DMS79 treated with DMSO at 0.1 percent for 48 hours (cell line): Measurements from ENCODE around the gene PPP2R5C.

ENCODE experiments used
- DNase-seq: peaks from one replicate; lab custom pipeline; 2025; lab: John Stamatoyannopoulos, UW

Gene PPP2R5C

DNA sequence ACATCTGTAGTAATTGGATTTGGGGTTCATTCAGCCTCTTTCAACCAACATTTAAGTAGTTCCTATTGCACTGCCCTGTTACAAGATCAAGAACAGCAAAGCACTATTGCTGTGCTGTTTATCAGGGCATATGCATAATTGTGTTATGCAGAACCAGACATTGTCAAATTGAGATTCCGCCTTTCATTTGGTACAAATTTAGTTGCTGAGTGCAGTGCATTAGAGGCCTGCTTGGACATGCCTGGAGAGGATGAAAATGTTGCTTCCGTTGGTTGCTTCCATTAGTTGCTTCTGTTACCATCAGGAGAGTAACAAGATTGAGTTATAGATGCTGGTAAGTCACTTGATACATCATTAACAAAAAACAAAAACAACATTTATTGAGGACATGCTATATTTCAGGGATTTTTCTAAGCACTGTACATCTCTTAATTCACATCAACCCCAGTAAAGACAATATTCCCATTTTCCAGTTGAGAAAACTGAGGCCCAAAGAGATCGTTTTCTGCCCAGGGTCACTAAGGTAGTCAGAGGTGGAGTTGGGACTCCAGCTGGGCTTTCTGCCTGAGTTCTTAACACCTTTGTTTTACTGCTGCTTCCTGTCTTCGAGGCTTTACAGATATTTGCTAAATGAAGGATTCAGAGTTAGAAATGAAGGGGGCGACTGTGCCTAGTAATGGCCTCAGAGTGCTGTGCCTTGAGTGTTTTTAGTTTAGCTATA, 79.3 kb downstream of the PPP2R5C start:
- DNase-seq: no peak

DNA sequence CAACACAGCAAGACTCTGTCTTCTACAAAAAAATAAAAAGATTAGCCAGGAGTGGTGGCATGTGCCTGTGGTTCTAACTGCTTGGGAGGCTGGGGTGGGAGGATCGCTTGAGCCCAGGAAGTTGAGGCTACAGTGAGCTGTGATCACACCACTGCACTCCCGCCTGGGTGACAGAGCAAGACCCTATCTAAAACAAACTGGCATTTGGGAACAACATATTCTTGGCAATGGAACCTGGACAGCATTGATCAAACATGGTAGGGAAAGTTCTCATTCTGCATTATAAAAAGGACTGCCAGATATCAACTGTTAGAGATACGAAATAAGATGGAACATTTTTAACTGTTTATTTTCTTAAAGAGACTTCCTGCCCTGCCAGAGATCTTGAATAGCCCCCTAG, 81.5 kb downstream of the PPP2R5C start:
- no peak for DNase-seq

DNA sequence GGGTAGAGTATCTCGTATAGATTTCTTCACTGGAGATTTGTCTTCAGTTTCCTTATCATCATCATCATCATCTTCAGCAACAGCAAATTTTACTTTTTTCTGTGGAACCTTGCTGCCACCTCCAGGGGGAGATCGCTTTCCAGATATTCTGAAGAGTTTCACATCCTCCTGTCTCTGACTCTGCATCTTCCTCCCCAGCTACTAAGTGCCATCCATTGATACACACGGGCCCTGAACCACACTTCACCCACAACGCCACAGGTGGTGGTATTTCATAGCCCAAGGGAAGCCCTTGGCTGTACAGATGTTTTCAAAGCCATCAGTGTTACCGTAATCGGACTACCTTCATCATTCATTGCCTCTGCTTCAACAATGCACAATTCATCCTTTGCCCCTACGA, 82.2 kb downstream of the PPP2R5C start:
- no peak for DNase-seq

DNA sequence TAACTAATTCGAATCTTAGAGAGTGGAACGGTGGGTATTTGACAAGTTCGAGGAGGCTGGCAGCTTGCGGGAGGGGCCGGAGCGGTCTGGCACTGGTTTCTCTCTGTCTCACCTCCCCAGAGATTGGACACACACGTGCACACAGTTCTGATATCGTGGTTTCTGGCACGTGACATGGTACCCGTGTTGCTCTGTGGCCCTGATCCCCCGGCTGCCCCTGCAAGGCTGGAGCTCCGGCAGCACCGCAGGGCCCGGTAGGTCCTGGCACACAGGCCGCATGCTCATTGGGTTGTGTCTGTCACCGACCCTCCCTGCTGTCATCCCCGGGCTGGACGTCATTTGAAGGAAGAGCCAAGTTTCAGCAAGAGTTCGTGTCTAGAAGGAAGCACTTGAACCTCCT, 82.7 kb downstream of the PPP2R5C start:
- DNase-seq: no peak

DNA sequence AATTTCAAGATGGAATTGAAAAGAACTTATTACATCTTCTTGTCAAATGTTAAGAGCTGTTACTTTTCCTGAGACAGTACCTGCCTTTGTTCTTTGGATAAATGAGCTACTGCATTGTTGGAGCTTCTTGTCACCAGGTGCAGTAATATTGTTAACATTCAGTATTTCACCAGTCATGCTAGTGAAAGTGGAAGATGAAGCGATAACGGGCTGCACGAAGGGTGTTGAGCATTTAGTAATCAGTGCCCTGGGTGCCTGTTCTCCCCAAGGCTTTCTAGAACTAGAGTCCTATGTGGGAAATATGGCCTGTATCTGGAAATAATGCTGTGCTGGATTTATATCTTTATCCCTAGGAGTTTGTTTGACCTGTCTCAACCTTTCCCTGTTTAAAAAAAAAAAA, 83.2 kb downstream of the PPP2R5C start:
- no peak for DNase-seq

DNA sequence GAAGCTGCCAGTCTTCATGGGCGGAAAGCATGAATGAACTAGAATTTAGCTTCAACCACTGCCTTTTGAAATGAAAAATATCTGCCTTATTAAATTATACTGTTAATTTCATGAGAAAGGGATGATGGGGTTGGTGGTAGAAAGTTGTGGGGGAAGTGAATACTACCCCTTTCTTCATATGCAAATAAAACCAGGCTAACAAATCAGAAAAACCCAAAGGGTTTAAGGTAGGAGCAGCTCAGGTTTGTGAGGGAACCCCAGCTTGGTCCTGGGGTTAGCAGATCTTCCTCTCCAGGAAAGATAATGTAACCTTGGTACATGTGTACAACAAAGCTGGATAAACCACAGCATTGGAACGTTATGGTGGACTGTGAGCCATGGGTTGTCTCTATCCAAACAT, 84.0 kb downstream of the PPP2R5C start:
- no peak for DNase-seq

DNA sequence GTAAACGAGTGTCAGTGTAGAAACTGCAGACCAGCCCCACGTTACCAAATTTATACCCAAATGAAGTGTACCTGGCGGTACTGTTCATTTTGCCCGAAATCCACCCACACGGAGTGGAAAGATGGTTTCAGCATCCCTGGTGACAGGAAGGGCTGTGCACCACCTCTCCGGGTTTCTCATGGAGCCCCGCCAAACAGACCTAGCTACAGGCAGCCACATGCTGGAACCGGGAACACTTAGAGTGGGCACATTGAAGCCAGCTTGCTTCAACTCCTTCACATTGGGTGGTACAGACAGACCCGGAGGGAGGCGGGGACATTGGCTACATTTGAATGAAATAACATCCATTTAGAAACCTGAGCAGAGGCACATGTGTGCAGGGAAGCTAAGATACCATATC, 84.4 kb downstream of the PPP2R5C start:
- no peak for DNase-seq

DNA sequence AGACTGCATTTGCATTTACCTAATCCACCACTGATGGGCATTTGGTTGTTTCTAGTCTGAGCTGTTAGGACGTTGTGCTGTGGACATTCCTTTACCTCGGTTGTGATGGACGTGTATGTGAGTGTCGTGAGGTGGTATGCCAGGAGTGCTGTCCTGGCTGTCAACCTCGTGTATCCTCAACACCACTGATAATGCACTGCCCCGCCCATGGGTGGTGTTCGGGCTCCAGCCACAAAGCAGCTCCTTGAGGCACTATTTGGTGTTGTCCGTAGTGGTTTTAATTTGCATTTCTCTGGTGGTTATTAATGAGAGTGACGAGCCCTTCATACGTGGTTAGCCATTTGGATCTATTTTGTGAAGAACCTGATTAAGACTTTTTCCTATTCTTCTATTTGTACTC, 87.6 kb downstream of the PPP2R5C start:
- DNase-seq: no peak

DNA sequence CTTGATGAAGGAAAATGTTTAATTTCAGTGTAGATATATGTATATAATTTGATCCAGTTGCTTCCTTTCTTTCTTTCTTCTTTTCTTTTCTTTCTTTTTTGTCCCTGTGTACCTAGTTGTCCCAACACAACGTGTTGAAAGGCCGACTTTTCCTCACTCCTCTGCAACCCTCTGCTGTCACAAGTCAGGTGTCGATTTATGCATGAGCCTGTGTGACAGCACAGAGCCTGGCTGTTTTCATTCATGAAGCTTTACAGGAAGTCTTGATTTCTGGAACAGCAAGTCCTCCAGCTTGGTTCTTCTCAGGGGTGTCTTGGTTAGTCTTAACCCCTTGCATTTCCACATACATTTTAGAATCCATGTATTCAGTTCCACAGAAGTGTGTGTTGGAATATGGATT, 88.1 kb downstream of the PPP2R5C start:
- DNase-seq: no peak

DNA sequence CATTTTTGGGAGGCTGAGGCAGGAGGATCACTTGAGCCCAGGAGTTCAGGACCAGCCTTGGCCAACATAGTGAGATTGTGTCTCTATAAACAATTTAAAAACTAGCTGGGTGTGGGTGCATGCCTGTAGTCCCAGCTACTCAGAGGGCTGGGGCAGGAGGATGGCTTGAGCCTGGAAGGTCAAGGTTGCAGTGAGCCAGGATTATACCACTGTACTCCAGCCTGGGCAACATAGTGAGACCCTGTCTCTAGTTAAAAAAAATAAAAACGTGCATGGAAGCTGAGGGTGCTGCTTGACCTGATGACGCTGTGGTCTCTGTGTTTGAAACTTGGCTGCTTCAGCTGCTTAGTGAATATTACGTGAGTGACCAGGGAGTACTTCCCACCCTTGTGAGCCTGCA, 89.7 kb downstream of the PPP2R5C start:
- DNase-seq: no peak

DNA sequence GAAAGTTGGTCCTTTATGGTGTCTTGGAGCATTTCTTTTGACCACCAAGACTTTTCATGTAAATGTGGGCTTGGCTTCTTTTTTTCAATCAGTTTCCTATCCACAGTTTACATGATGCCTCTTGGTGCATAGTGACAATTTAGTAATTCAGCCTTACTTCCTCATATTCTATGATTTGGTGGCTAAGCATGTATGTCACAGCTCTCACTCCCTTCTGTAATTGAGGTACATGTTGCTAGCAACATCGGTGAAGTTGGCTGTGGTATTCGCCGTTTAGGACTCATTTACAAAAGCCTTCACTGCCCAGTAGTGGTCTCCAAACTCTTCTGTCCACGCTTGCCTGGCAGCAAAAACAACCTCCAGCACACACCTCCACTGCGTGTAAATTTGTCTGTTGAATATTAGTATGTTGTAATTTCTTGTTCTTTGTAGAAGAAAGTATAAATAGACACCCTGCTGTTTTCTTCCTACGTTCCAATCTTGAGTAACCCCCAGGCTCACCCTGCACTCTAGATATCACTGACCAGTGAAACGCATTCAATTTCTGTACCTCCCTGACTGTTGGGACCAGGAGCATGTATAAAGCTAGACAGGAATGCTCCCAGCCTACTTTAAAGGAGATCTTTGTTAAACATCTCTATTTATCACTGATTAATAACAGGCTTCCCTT, 90.4 kb downstream of the PPP2R5C start:
- no peak for DNase-seq

DNA sequence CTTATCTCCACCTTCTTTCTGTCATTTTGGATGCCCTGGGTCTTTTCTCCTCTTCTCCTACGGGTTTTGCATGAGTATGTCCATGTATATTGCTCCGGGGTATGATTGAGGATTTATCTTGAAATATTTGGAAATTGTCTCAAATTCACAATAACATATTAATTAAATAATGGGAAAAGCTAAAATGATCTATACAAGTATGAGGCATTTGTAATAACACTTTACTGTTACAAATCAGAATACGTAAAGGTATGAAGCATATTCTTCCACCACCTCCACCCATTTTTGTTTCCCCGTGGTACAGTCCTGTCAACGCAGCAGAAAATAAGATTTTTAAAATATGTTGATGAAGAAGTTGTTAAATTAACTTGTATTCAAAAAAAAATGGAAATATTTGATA, 91.3 kb downstream of the PPP2R5C start:
- DNase-seq: no peak

DNA sequence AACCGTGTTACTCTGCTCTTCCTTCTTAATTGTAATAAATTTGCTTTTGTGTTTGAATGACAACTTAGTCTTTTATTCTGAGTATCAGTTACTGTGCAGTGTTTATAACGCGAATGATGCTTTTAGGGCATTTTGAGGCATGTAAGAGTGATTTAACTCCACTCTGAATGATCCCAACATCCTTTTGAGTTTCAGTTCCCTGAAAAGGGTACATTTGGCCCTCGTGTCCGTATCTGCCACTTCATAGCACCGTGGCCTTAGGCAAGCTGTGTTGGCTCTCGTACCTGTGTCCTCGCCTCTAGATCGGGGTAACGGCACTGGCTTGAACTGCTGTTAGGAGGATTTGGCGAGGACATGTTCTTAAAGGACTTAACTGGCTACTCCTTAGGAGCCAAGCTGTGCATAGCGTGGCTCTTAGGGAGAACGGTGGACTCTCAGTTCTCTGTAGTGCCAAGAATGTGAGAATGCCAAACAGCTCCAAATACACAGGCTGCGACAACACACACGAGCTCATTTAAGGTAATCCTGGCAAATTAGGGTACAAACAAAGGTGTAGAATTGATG, 92.0 kb downstream of the PPP2R5C start:
- peak; percentile 13 for DNase-seq

DNA sequence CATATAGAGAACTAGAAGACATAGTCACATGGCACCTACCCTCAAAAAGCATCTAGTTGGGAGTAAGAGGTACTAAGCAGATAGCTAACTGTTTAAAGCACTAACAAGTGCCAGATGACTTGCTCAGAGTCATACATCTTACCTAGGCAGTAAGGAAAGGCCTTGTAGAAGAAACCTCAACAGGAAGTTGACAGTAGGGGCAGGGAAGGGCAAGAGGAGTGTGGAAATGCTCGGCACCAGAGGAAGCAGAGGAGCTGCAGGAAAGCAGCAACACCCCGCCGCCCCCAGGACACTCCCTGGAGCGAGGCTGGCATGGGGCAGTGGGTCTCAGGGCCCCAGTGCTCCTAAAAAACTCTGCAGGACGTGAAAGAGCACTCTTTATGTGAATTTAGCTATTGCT, 92.9 kb downstream of the PPP2R5C start:
- DNase-seq: no peak

DNA sequence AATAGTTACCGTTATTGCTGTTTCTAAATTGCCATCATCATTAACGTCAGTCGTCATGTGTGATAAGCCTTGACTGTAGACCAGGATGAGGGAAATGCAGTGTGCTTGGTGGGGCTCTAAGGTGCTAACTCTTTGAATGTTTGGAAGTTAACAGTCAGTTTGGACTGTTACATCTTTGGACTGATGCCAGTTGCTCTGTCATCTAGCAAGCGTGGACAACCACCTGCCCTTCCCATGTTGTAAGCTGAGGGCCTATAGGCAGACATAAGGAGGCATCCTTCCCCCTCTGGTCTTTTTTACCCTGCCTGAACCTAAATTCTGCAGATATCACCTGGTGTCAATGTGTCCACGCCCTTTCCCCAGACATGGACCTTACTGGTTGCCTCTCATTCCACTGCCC, 94.4 kb downstream of the PPP2R5C start:
- DNase-seq: no peak

DNA sequence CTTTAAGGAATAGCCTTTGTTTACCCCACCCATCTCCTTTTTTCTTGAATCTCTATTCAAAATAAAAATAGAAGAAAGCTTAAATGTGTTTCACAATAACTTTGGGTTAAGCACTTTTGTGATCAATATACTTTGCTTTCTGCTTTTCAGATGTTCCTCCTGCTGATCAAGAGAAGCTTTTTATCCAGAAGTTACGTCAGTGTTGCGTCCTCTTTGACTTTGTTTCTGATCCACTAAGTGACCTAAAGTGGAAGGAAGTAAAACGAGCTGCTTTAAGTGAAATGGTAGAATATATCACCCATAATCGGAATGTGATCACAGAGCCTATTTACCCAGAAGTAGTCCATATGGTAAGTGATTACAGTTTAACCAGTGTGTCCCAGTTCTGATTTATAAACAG, 95.0 kb downstream of the PPP2R5C start:
- no peak for DNase-seq

DNA sequence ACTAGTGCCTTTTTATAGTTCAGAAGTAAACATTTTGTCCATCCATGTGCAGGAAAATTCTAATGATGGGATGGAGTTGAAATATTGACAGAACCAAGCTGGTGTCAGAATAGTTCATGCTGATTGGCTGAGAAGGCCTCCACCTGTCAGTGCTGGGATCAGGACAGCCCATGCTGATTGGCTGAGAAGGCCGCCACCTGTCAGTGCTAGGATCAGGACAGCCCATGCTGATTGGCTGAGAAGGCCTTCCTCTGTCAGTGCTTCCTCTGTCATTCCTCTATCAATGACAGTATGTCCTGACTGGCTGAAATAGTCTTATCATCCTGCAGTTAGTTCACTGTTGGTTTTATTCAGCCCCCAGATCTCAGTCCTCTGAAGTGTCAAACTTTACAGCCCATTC, 95.7 kb downstream of the PPP2R5C start:
- DNase-seq: no peak

DNA sequence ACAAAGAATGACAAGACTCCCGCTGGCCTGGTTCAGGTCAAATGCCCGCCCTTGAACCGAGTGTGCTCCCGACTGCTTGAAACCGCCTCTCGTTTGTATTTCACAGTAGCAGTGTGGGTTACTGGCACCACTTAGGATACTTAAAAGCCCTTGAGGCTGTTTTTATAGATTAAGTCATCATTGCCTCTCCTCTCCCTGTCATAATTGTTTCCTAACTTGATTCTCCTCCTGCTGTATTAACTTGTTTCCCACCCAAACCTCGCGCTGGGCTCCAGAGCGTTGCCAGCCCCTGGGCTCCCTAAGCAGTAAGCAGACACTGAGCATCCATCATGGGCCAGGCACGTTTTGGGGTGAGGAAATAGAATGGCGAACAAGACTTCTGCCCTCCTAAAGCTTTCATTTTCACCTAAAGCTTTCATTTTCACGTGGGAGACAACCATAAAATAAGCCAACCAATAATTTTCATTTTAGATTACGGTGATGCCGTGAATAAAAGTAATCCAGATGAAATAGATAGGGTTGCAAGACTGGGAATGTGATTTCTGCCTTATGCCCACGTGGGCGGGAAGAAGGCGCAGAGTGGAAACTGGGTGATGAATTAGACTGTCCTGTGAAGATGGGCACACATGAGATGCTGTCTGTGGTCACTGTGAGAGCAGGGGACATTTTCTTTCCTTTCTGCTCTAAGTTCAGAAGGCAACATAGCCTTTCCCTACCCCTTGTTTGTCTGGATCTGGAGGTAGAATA, 97.5 kb downstream of the PPP2R5C start:
- peak; percentile 90 for DNase-seq

DNA sequence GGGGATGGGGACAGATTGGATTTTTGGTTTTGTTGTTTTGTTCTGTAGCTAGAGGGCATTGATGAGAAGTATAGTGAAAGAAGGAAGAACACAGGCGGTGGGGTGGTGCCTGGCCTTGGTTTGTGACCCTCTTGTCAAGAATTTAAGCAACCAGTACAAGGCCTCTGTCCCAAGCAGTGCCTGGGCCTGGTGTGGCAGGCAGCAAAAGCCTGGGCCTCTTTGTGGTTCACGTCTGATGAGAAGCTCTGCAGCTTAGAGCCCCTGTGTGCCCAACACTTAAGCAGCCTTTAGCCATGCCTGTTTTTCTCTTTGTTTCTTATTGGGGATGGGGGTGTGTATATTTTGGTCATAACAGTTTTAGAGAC, 98.0 kb downstream of the PPP2R5C start:
- DNase-seq: no peak

DNA sequence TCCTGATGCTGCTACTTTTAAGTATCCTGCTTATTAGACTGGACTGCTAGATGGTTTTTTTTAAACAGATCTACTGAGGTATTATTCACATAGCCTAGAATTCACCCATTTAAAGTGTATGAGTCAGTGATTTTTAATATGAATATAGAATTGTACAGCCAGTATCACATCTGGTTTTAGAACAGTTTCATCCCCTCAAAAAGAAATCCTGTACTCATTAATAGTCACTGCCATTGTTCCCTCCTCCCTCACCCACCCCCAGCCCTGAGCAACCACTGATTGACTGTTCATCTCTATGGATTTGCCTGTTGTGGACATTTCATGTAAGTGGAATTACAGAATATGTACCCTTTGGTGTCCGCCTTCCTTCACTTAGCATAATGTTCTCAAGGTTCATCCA, 98.4 kb downstream of the PPP2R5C start:
- no peak for DNase-seq

DNA sequence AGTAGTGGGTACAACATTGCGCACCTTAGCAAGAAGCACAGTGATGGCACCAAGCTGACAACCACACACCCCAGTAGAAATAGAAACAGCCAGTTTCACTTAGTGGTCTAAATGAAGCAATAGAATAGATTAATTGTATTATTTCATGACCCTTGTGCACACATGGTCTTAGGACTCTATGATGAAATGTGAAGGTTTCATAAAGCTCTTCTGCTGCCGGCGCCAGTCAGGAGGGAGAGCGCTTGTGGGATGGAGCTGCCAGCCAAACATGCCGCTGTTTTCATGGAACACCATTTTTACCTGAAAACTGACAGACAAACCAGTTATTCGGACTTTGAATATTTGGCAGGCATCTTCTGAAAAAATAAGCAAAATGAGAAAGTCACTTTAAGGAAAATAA, 100.0 kb downstream of the PPP2R5C start:
- no peak for DNase-seq

DNA sequence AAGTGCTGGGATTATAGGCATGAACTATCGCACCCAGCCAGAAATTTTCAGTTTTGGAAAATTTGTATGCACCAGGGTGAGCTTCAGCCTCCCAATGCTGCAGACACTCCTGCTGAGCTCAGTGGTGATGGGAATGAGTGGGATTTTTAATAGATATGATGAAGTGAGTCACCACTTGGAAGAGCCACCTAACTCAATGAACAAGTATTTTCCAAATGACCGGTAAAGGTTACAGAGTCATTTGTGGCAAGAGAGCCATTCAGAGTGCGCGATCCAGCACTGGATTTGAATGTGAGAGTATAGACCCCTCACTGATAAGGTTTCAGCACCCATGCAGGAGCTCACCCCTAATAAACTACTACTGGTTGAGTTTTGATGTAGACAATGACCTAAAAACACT, 100.7 kb downstream of the PPP2R5C start:
- DNase-seq: no peak

DNA sequence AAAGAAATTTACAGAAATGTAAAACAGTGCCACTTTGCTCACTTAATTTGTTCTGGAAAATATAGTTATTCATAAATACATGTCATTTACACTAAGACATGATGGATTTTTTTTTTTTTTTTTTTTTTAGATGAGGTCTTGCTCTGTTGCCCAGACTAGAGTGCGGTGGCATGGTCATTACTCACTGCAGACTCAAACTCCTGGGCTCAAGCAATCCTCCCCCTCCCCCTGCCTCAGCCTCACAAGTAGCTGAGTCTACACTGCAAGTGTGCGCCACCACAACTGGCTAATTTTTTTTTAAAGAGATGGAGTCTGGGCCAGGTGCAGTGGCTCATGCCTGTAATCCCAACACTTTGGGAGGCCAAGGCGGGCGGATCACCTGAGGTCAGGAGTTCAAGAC, 101.2 kb downstream of the PPP2R5C start:
- no peak for DNase-seq
